Breast epithelium (tissue), 4 donors: ENCODE data around the gene DNAH8. TPM values are rescaled to one million over a fixed set of nuclear protein-coding genes. Genes with fewer than 3 reads are reported as not detected.
A peak's percentile ranks its signal among the peaks of the same experiment; 100 is the strongest.

ENCODE experiments used
- DNase-seq, 2 donors: peaks; one replicate each; pipeline ENCODE4 v3.0.0-alpha.2; 2019; ENCODE audit warnings: low spot score in 2 of 2
- H3K27ac ChIP-seq, 2 donors: fragments of 200-600 bp; sonication (generic) in 1 of 2; one replicate each; pipeline ENCODE4 v1.5.1; 2016 to 2019; ENCODE audit warnings: mild to moderate bottlenecking in 1 of 2
- H3K27me3 ChIP-seq, 2 donors: fragments of 200-600 bp; sonication (generic) in 1 of 2; one replicate each; pipeline versions ENCODE4 v1.5.1 to v1.6.0; 2017 to 2019; ENCODE audit warnings: control low read depth in 1 of 2, mild to moderate bottlenecking in 1 of 2
- H3K36me3 ChIP-seq: fragments of 200-600 bp; one replicate; pipeline ENCODE4 v1.5.1; 2019
- H3K4me1 ChIP-seq, 2 donors: fragments of 200-600 bp; sonication (generic); one replicate each; pipeline ENCODE4 v1.5.1; 2016 to 2019; ENCODE audit warnings: control low read depth in 1 of 2
- H3K4me3 ChIP-seq, 3 donors: fragments of 200-600 bp; sonication (generic); 1 replicate in 2 of 3; 2 replicates in 1 of 3; pipeline ENCODE4 v1.5.1; 2016 to 2019; ENCODE audit warnings: mild to moderate bottlenecking in 3 of 3, moderate library complexity in 2 of 3
- H3K9me3 ChIP-seq, 2 donors: fragments of 200-600 bp; sonication (generic) in 1 of 2; one replicate each; pipeline ENCODE4 v1.5.1; 2016 to 2019; ENCODE audit warnings: control low read depth in 1 of 2
- POLR2A ChIP-seq: fragments of 450-650 bp; IDR thresholded peaks from one replicate; pipeline ENCODE4 v1.6.1; 2016; ENCODE audit warnings: antibody characterized with exemption, mild to moderate bottlenecking, moderate library complexity
- POLR2AphosphoS5 ChIP-seq, 3 donors: sonication (generic); formaldehyde crosslinking; IDR thresholded peaks; one replicate each; pipeline ENCODE4 v1.6.1; 2017; ENCODE audit warnings: antibody characterized with exemption in 3 of 3
- intact Hi-C: fragments of 100-400 bp; cut with DNase I; formaldehyde crosslinking; loops from one replicate; pipeline ENCODE4 v1.15.1; 2023; ENCODE audit warnings: low total_unique reads
- total RNA-seq, 3 donors: library from RNA; depleted of rRNA; stranded (reverse); fragments of >200 nt; gene quantifications; one replicate each; pipeline ENCODE4 v1.1.0, GENCODE V29; 2016
- TF ChIP-seq, protein P1 (sequence below), 3 donors: fragments of 450-650 bp; IDR thresholded peaks; one replicate each; pipeline ENCODE4 v1.5.1; 2016 to 2017; ENCODE audit warnings: antibody characterized with exemption in 3 of 3, mild to moderate bottlenecking in 3 of 3, moderate library complexity in 3 of 3

The DNAH8 gene
- total RNA-seq, 3 donors from 2014 or later = under 0.01 TPM; not detected in 1

DNA sequence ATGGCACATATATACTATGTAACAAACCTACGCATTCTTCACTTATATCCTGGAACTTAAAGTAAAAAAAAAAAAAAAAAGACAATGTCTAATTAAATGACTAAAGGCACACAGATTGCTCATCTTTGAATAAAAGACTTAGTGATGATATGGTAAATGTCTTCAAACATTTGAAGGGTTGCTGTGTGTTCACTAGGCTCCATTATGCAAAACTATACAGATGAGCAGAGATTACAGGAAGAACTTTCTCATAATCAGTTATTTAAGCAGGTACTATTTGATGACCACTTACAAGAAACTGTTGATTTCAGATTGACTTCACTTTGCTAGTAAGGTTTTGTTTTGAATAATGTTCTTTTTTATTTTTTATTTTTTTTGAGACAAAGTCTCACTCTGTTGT, 34.4 kb downstream of the DNAH8 start:
- no peaks in the 10 kb centered on the region for H3K36me3 ChIP-seq
- TF ChIP-seq, protein P1, sequence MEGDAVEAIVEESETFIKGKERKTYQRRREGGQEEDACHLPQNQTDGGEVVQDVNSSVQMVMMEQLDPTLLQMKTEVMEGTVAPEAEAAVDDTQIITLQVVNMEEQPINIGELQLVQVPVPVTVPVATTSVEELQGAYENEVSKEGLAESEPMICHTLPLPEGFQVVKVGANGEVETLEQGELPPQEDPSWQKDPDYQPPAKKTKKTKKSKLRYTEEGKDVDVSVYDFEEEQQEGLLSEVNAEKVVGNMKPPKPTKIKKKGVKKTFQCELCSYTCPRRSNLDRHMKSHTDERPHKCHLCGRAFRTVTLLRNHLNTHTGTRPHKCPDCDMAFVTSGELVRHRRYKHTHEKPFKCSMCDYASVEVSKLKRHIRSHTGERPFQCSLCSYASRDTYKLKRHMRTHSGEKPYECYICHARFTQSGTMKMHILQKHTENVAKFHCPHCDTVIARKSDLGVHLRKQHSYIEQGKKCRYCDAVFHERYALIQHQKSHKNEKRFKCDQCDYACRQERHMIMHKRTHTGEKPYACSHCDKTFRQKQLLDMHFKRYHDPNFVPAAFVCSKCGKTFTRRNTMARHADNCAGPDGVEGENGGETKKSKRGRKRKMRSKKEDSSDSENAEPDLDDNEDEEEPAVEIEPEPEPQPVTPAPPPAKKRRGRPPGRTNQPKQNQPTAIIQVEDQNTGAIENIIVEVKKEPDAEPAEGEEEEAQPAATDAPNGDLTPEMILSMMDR (IDR thresholded peaks at IDR 0.05) = no peak
- no peak for TF ChIP-seq POLR2AphosphoS5 (IDR thresholded peaks at IDR 0.05)
- TF ChIP-seq POLR2A = no peak
- DNase-seq = no peak
- no peak overlapping the region for H3K4me3 ChIP-seq
- H3K4me1 ChIP-seq = no peaks in the 10 kb centered on the region
- intact Hi-C loops = no loop called here
- H3K9me3 ChIP-seq = no peaks in the 10 kb centered on the region
- H3K27me3 ChIP-seq = no peaks in the 10 kb centered on the region
- H3K27ac ChIP-seq = no peak overlapping the region

DNA sequence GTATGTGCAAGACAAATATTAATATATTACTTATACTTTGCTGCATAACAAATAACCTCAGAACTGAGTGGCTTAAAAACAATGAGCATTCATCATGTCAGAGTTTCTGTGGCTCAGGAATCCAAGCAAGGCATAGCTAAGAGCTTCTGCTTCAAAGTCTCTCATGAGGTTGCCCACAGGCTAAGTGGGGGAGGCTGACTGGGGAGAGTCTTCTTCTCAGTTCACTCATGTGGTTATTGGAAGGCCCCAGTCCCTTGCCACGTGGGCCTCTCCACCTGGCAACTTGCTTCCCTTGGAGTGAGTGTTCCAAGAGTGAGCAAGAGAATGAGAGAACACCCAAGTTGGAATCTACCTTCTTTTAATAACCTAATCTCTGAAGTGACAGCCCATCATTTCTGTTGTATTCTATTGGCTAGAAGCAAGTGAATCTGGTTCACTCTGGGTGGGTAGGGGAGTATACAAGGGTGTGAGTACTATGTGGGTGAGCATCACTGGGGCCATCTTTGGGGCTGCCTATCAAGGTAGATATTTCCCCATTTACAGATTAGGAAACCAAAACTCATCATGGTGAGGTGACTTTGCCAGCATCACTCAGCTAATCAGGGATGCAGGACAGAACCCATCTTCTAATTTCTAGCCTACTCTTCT, 36.0 kb downstream of the DNAH8 start:
- Histone ChIP-seq H3K27me3 (no peaks in the 10 kb centered on the region), H3K4me3 (no peak overlapping the region), H3K9me3 (no peaks in the 10 kb centered on the region), H3K36me3 (no peaks in the 10 kb centered on the region), H3K27ac (no peak overlapping the region), H3K4me1 (peaks cover 0 to 4% of the 10 kb centered on the region in 2 donors)
- TF ChIP-seq POLR2A (no peak), POLR2AphosphoS5 (IDR thresholded peaks at IDR 0.05) (no peak)
- TF ChIP-seq, protein P1 (IDR thresholded peaks at IDR 0.05) = no peak
- DNase-seq = no peak
- intact Hi-C loops = no loop called here

DNA sequence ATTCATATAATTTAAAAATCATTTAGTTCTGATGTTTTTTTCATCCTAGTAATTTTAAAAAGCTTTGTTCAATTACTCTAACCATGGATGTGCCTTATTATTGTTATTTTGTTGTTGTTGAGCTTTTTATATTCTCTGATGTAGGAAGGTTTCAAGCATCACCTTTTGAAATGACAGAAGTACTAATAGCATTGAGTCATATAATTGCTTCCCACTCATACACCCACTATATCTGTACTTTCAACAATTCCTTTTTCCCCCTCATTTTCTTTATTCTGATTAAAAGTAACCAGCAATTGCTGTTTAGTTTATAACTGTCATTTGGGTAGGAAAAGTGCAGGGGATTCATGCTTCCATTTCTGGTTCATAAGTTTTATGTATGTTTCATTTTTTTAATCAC, 38.6 kb downstream of the DNAH8 start:
- Histone ChIP-seq H3K9me3 (no peaks in the 10 kb centered on the region), H3K27ac (no peak overlapping the region), H3K4me3 (no peak overlapping the region), H3K4me1 (peaks cover 0 to 4% of the 10 kb centered on the region in 2 donors), H3K36me3 (no peaks in the 10 kb centered on the region), H3K27me3 (no peaks in the 10 kb centered on the region)
- TF ChIP-seq POLR2AphosphoS5 (IDR thresholded peaks at IDR 0.05) = no peak
- no peak for TF ChIP-seq POLR2A
- TF ChIP-seq, protein P1 (IDR thresholded peaks at IDR 0.05) = no peak
- intact Hi-C loops = no loop called here
- no peak for DNase-seq

DNA sequence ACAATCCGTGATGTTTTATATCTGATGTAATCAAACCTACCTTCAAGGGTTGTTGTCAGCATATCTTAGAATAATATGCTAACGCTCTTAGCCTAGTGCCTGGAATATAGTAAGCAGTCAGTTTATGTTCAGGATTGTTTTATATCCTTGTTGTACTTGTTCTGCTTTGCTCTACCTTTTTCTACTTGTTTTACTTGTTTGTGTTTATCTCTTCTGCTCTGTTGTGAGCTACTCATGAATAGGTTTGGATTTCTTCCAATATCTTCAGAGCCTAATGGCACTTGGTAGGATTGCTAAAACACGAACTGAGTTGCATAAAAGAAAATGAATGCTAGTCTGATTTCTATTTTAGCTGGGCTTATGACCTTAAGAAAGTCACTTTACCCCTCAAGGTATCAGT, 40.1 kb downstream of the DNAH8 start:
- H3K36me3 ChIP-seq = no peaks in the 10 kb centered on the region
- H3K27me3 ChIP-seq = no peaks in the 10 kb centered on the region
- no peaks in the 10 kb centered on the region for H3K9me3 ChIP-seq
- intact Hi-C loops = no loop called here
- peak overlapping the region in 1 of 2 donors; percentile 49 for H3K27ac ChIP-seq
- DNase-seq = no peak
- H3K4me3 ChIP-seq = no peak overlapping the region
- H3K4me1 ChIP-seq = peaks cover 0 to 4% of the 10 kb centered on the region in 2 donors
- TF ChIP-seq, protein P1 (IDR thresholded peaks at IDR 0.05) = no peak
- TF ChIP-seq POLR2A (no peak), POLR2AphosphoS5 (IDR thresholded peaks at IDR 0.05) (no peak)

DNA sequence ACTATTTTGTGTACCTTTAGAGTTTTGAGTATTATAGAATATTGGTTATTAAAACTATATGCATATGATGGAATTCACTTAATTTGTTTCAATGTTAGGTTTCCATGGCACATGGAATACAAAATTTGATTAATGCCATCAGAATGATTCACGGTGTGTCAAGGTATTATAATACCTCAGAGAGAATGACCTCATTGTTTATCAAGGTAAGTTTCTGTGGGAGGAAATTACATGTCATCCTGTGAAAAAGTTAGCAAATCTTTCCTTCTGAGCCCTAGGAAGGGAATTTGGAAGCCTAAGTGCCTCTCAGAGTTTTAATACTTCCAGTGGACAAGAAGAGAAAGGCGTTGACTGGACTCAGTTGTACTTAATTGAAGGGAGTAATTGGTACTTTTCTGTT, 40.8 kb downstream of the DNAH8 start:
- Histone ChIP-seq H3K27me3 (no peaks in the 10 kb centered on the region), H3K9me3 (no peaks in the 10 kb centered on the region), H3K4me3 (no peak overlapping the region), H3K4me1 (peaks cover 0 to 4% of the 10 kb centered on the region in 2 donors), H3K36me3 (no peaks in the 10 kb centered on the region), H3K27ac (peak overlapping the region in 1 of 2 donors; percentile 49)
- intact Hi-C loops = no loop called here
- DNase-seq = no peak
- no peak for TF ChIP-seq POLR2A
- TF ChIP-seq, protein P1 (IDR thresholded peaks at IDR 0.05) = no peak
- TF ChIP-seq POLR2AphosphoS5 (IDR thresholded peaks at IDR 0.05) = no peak
